GM12872 (cell line): ENCODE results near the gene HES5.

Source experiments
- TF ChIP-seq, protein P1 (sequence below): IDR thresholded peaks from 3 replicates; pipeline ENCODE4 v1.5.1; 2011; ENCODE audit warnings: low read depth, mild to moderate bottlenecking, low read length, moderate library complexity; ENCODE audit not compliant: insufficient read depth

HES5 gene

DNA sequence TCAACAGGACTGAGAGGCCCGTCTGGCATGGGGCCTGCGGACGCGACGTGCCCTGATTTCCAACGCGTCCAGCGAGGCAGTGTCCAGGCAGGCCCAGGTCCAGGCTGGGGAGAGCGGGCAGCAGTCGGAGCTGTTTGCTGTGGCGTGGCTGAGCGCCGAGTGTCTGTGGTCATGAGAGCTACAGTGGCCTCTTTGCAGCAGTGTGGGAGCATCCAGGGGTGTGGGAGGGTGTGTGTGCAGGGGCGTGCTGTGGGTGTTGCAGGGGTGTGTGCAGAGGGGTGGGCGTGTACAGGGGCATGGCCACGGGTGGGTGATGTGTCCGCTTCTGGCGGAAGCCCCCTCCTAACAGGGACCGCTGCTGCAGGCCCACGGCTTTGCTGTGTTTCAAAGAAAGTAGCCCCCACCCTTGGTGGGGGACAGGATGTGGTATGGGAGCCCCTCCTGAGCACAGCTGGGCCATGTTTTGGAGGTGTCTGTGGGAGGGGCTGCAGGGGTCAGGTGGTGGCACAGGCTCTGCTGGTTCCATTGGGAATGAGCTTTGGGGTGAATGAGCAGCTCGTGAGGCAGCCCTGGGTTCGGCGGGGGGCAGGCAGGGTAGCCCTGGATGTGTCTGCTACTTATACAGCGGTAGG, 36.3 kb downstream of the HES5 start:
- TF ChIP-seq, protein P1, sequence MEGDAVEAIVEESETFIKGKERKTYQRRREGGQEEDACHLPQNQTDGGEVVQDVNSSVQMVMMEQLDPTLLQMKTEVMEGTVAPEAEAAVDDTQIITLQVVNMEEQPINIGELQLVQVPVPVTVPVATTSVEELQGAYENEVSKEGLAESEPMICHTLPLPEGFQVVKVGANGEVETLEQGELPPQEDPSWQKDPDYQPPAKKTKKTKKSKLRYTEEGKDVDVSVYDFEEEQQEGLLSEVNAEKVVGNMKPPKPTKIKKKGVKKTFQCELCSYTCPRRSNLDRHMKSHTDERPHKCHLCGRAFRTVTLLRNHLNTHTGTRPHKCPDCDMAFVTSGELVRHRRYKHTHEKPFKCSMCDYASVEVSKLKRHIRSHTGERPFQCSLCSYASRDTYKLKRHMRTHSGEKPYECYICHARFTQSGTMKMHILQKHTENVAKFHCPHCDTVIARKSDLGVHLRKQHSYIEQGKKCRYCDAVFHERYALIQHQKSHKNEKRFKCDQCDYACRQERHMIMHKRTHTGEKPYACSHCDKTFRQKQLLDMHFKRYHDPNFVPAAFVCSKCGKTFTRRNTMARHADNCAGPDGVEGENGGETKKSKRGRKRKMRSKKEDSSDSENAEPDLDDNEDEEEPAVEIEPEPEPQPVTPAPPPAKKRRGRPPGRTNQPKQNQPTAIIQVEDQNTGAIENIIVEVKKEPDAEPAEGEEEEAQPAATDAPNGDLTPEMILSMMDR = no peak

DNA sequence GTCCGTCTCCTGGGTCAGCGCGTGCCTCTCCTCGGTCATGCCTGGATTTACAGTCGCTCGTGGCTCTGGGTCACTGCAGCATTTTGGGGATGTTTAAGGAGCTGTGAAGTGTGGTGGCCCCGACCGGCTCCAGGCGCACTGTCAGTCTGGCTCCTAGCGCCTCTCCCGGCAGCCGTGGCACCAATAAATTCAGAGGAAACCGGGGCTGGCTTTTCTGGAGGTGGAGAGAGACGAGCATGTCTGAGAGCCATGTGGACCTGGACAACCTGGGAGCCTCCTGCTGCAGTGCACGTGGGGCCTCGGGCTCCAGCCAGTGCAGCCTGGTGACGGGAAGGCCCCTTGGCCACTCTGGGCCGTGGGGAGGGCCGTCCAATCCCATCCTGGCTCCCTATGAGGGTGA, 36.8 kb downstream of the HES5 start:
- TF ChIP-seq, protein P1 = no peak

DNA sequence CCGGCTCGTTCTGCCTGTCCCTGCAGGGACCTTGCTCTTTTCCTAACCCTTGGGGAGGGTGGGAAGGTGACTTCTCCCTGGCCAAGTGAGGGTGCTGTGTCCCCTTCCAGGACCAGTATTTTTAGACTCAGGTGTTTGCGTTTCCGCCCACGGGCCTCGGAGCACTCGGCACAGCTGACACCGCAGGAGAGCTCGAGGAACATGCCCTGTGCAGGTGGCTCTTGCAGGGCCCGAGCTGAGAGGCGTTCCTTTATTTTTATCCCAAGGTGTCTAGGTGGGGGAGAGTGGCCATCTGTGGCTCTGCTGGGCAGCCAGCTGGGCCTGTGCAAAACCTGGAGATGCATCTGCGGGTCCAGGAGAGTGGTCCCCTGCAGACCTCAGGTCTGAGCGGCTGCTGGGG, 38.0 kb downstream of the HES5 start:
- TF ChIP-seq, protein P1 = no peak

DNA sequence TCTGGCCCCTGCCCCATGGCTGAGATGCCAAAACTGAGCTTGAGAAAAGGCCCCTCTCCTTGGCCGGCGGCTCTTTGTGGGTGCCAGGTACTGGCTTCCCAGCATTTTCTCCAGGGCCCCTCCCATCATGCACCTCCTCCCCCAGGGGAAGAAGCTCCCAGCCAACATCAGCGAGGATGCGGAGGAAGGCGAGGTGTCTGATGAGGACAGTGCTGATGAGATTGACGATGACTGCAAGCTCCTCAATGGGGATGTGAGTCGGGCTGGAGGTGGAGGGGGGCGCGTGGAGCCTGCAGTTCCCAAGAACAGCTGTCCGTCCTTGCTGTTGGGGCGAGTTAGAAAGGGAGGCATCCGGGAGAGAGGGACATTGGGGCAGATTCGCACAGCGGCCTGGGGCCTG, 40.4 kb downstream of the HES5 start:
- TF ChIP-seq, protein P1 = no peak

DNA sequence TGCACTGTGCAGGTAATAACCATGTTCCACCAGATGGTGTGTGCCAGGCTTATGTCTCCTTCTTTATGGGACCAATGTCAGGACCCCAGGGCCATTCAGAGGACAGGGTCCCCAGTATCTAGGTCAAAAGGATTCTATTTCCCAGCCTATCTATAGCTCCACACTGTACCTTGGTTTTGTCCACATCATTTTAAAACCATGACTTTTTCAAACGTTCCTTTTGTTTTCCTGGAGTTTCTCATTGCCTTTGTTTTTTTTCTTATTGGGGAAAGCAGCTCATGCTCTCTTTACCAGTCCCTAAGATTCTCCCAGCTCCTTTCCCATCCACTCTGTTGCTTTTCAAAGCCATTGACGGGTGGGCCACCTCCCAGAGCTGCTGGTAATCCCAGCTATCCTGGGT, 41.4 kb downstream of the HES5 start:
- TF ChIP-seq, protein P1 = no peak

DNA sequence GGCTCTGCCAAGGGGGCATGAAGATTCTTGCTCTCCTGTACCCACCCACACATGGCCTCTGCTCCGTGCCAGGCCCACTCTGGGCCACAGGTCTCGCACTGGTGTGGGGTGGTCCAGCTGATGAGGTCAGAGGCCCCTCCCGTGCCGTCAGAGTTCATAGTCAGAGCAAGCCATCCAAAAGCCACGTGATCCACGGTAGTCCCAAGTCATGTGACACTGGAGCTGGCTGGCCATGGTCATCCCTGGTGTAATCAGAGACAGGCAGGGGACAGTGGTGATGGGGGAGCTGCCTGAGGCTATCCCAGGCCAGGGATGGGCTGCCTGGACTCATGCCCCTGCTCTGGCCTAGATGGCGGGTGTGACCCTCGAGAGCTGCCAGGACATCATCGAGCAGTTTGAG, 43.5 kb downstream of the HES5 start:
- TF ChIP-seq, protein P1 = no peak

DNA sequence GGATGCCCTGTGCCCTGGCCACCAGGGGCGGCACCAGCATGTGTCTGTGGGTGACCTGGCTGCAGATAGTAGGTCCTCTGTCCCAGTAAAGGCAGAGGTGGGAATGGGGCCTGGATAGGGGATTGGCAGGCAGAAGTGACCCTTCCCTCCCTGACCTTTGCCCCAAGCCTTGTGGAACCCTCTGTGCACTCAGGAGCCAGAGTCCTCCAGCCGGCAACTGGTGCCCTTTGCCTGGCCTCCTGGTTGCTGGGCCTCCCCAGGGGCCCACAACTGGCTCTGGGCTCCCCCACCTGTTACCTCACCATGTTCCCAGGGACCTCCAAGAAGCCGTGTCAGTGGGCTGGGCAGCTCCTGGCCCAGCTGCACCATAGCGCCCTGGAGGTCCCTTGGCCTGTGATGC, 44.0 kb downstream of the HES5 start:
- TF ChIP-seq, protein P1 = no peak
